GM12872 (cell line): Measurements from ENCODE around the gene CORO2B.

Experiments
- CTCF ChIP-seq: IDR thresholded peaks from 3 replicates; pipeline ENCODE4 v1.5.1; 2011; ENCODE audit warnings: low read depth, mild to moderate bottlenecking, low read length, moderate library complexity; ENCODE audit not compliant: insufficient read depth

The CORO2B gene

GRCh38 chr15:68725736-68726135 lies 146.9 kb downstream of the CORO2B start:
- TF ChIP-seq CTCF = no peak

GRCh38 chr15:68726246-68726645 lies 147.5 kb downstream of the CORO2B start:
- TF ChIP-seq CTCF = no peak

GRCh38 chr15:68729789-68730411 lies 151.1 kb downstream of the CORO2B start:
- TF ChIP-seq CTCF = no peak

- TF ChIP-seq CTCF = peak; percentile 59
These were observed 151.7 kb downstream of the CORO2B start for GRCh38 chr15:68730471-68730919.

- TF ChIP-seq CTCF = no peak
These were observed 152.4 kb downstream of the CORO2B start for GRCh38 chr15:68730976-68731897.

- no peak for TF ChIP-seq CTCF
These were observed 153.7 kb downstream of the CORO2B start for GRCh38 chr15:68732451-68732850.

GRCh38 chr15:68733666-68734065 lies 154.9 kb downstream of the CORO2B start:
- no peak for TF ChIP-seq CTCF
